RKO (cell line): Measurements from ENCODE around the gene RRH.
A peak's percentile ranks its signal among the peaks of the same experiment; 100 is the strongest.
"Not testable (repeated sequence)": the region's sequence is repeated elsewhere in the genome, so short reads cannot be mapped to it uniquely, and the experiment has no call there.

Source experiments
- DNase-seq: peaks from one replicate; pipeline ENCODE4 v3.0.0-alpha.2; 2016; ENCODE audit warnings: low spot score

The RRH gene

GRCh38 chr4:109827672-109828071 lies at the start of gene RRH:
Gene RRH, plus strand, starts transcription at chr4:109827972. Its CDS starts 56 bp downstream, at chr4:109828028.
- no peak for DNase-seq

- DNase-seq, result not testable (repeated sequence)
Observed at GRCh38 chr4:109782092-109782491, 45.7 kb upstream of the RRH start.

- no peak for DNase-seq
Observed at GRCh38 chr4:109786846-109787245, 40.9 kb upstream of the RRH start.

- DNase-seq, result no peak
Observed at GRCh38 chr4:109787807-109788206, 40.0 kb upstream of the RRH start.

GRCh38 chr4:109795059-109795458 lies 32.7 kb upstream of the RRH start:
- no peak for DNase-seq

- no peak for DNase-seq
Observed at GRCh38 chr4:109798866-109799265, 28.9 kb upstream of the RRH start.

- DNase-seq, result no peak
Observed at GRCh38 chr4:109801099-109801789, 26.5 kb upstream of the RRH start.

GRCh38 chr4:109801895-109802319 lies 25.9 kb upstream of the RRH start, which contains the start of gene CFI:
Gene CFI, minus strand, starts transcription at chr4:109801999. Its CDS starts 28 bp downstream, at chr4:109801971.
- DNase-seq, result no peak

GRCh38 chr4:109803924-109804571 lies 23.7 kb upstream of the RRH start:
- peak; percentile 71 for DNase-seq

- no peak for DNase-seq
Observed at GRCh38 chr4:109809655-109810054, 18.1 kb upstream of the RRH start.

- DNase-seq, result no peak
Observed at GRCh38 chr4:109810552-109811387, 17.0 kb upstream of the RRH start.

- DNase-seq, result no peak
Observed at GRCh38 chr4:109811707-109812106, 16.1 kb upstream of the RRH start.

GRCh38 chr4:109815151-109816081 lies 12.4 kb upstream of the RRH start, which contains the start of gene GAR1:
Gene GAR1, plus strand, starts transcription at chr4:109815762. Its CDS starts 403 bp downstream, at chr4:109816165.
- DNase-seq, result peak; percentile 95

GRCh38 chr4:109816082-109816442 lies 11.7 kb upstream of the RRH start:
- no peak for DNase-seq

GRCh38 chr4:109816894-109817293 lies 10.9 kb upstream of the RRH start:
- DNase-seq, result peak; percentile 24

GRCh38 chr4:109818268-109818667 lies 9.5 kb upstream of the RRH start:
- no peak for DNase-seq

- no peak for DNase-seq
Observed at GRCh38 chr4:109820563-109820962, 7.2 kb upstream of the RRH start.

- no peak for DNase-seq
Observed at GRCh38 chr4:109821185-109821584, 6.6 kb upstream of the RRH start.

GRCh38 chr4:109826719-109827118 lies 1.1 kb upstream of the RRH start:
- DNase-seq, result peak; percentile 50

GRCh38 chr4:109833756-109834155 lies 6.0 kb downstream of the RRH start:
- DNase-seq, result no peak

- DNase-seq, result no peak
Observed at GRCh38 chr4:109836985-109837384, 9.2 kb downstream of the RRH start.
